NK-92 (cell line): ENCODE results near the gene KDM1B.
"Not testable (repeated sequence)": the region's sequence is repeated elsewhere in the genome, so short reads cannot be mapped to it uniquely, and the experiment has no call there.

ENCODE experiments used
- DNase-seq: peaks from one replicate; lab custom pipeline; 2025; ENCODE audit not compliant: unreplicated experiment; lab: John Stamatoyannopoulos, UW

KDM1B gene

DNA sequence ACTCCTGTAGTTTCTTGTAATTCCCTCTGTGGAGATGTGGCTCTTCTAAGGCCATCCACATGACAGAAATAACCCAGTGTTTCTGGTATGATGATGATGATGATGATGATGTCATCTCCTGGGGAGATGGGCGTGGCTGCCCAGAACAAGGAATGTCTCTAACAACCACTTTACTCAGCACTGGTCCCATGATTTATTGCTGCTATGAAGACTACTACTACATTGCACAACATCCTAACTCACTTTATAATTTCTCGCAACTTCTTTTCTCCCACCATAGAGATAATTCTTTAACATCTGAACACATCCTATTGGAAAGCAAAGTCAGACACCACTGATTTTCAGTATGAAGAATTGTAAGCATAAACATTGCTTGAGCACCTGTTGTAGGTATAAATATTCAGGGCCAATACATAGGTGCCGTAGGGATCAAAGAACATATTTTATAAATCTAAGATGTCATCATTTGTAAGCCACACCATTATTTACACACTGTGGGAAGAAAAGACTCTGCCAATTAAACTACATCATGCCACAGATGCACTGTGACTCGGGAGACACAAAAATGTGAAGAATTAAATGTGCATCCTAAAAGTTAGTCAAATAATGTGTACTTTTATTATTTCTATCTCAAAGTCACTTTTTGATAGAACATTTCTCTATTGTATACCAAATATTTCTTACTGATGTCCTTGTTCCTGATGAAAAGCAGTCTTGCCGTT, 6.8 kb upstream of the KDM1B start:
- no peak for DNase-seq

DNA sequence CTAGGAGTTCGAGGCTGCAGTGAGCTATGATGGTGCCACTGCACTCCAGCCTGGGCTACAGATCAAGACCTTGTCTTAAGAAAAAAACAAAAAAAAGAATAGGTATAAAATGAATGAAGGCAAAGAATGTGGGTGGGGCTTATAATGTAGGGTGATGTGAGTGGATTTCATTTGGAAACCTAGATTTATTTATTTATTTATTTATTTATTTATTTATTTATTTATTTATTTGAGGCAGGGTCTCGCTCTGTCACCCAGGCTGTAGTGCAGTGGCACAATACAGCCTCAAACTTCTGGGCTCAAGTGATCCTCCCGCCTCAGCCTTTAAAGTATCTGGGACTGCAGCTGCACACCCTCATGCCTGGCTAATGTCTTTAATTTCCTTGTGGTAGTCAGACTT, 3.8 kb upstream of the KDM1B start:
- not testable (repeated sequence) for DNase-seq

DNA sequence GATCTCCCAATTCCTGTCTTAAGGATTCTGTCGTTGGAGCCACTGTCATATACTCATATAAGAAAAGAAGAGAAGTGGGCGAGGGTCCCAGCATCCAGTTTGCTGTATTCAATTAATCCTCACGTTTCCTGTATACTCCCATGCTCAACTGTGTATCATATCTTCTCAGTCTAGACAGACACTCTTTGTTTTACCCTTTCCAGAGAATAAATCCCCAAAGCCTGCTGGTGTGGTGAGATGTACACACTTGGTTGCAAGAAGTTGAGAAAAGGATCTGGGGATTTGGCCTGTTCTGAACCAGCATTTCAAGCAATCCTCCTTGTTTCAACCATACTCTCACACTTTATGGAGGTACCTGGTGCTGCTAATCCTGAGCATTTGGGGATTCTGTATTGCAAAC, 3.4 kb upstream of the KDM1B start:
- no peak for DNase-seq

DNA sequence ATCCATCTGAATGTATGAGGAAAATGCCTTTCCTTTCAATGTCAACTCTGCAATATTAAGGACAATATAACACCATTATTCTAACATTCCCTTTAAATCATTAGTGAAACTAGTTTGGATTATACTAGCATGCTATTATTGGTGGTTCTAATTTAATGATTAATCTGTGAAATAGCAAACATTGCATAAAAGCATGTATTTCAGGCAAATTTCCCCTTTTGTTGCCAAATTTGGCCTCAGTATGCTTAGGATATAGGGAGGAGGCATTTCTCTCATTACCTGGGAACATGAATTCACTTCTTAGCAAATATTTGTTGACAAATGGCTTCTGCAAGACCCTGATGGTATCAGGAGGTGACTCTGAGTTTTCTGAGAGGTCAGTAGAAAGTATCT, 1.9 kb upstream of the KDM1B start:
- DNase-seq = no peak

DNA sequence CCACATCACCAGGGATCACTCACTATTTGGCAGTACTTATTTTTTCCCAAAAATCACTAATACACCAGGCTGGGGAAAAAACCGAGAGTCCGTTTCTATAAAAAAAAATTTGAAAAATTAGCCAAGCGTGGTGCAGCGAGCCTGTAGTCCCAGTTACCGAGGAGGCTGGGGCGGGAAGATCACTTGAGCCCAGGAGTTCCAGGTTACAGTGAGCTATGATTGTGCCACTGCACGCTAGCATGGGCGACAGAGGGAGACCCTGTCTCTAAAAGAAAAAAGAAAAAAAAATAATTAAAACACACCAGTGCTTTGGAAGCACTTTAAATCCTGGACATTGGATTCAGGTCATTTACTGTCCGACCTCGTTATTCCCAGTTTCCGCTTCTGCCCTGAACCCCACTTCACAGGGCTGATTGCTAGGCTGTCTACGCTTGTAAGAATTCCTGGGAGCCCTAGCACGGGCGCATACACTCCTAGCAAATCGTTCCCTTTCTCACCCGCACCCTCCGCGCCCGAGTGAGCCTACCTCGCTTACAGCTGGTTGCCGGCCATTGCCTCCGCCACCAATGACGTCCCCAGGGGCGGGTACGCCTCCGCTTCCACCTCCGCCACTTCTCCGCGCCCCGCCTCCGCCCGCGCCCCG, 594 bp upstream of the KDM1B start, which contains the start of gene TPMT:
Gene TPMT (minus strand): TSS at position 571 of the 643 bp plus-strand sequence. CDS start 5,950 bp downstream, outside the sequence.
- no peak for DNase-seq

DNA sequence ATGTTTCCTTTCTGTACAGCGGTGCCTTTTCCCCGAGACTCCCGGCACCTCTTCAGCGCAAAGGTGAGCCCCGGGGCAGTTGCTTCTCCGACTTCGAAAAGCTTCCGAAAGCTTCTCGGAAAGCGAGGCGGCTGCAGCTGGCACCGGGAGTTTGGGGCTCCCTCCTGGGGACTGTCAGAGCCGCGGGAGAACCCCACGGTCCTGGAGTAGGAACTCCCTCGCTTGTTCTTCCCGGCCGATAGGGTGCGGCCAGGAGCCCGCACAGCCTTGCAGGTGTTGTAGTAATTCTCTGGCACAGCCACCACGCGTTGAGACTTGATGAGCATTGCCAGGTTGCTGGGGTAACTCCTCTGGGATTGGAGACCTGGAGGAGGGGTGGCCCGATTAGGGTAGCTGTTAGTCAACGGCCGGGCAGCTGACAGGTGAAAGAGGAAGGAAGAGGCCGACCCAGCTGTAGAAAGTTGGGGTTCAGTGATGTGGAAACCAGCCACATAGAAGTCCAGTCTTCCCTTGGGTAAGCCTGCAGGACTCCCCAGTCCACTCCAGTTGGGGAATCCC, 721 bp downstream of the KDM1B start:
- DNase-seq = no peak

DNA sequence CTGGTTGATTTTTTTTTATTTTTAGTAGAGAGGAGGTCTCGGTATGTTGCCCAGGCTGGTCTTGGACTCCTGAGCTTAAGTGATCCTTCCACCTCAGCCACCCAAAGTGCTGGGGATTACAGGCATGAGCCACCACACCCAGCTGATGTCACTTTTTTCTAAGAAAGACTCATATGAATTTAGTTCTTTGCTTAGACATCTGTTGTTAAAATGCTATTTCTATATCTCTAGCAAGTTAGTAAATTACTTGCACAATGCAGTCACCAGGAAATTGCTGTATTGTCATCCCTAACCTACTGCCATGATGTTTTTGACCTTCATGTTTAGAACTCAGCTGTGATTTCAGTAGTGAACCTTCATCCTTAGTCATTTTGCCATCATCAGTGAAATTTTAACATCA, 5.7 kb downstream of the KDM1B start:
- DNase-seq = no peak

DNA sequence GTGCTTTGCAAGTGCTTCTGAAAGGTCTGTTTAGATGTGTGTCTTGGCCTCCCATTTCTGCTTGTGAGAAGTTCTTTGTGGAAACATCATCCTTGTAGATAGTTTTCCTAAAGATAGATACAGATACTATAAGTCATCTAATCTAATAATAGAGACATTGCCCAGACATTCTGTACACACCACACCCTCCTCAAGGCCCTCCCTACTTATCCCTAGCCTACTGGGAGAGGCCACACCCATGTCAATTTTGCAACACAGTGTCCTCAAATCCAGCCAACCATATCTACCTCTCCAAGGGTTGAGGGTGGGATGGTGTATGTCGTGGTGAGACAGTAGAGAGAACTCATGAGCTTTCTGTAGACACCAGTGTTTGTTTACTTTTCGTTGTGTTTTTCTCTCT, 6.2 kb downstream of the KDM1B start:
- DNase-seq = no peak

DNA sequence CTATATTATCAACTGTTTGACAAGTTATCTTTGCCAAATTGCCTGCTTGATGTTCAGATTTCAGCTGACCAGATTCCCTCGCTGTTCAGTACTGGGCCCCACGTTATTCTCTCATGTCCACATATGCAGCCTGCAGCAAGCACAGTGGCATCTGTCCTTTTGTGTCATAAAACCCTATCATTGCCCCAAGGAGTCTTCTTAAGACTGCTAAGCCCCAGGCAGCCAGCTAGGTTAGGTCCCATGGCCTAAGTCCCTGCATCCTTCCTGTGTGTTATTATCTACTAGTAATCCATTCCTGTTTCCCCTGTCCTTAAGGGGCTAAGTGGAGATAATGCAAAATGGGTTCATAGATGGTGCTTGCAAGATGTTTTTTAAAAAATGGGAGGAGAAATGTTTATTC, 7.2 kb downstream of the KDM1B start:
- DNase-seq = no peak

DNA sequence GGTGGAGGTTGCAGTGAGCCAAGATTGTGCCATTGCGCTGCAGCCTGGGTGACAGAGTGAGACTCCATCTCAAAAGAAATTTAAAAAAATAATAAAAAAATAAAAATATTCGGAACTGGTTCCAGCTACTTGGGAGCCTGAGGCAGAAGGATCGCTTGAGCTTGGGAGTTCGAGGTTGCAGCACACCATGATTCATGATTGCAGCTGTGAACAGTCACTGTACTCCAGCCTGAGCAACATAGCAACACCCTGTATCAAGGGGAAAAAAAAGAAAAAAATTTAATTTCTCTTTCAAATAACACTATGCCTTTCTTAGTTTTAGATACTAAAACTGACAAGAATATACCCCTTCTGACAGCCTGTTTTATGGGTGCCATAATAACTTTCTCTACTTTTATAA, 10.5 kb downstream of the KDM1B start:
- DNase-seq = no peak

DNA sequence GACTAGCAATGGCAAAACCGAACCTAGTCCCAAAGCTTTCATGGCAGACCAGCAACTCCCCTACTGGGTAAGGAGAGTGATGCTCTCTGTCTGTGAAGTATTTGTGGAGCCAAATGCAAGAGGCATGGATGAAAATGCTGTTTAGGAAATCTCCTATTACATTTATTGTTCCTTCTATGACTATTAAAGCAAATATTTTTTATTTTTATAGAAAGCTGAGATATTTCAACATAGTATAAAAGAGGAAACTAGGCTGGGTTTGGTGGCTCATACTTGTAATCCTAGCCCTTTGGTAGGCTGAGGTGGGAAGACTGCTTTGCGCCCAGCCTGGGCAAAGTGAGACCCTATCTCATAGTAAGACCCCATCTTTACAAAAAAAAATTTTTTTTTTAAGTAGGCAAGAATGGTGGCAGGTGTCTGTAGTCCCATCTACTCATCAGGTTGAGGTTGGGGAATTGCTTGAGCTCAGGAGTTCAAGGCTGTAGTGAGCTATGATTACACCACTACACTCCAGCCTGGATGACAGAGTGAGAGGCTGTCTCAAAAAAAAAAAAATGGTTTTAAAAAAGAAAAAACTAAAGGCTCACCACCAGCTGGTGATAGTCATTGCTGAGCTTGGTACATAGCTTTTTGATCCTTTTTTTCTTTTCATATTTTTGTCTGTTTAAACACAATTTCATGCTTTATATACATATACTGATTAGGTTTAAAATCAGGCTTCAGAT, 11.3 kb downstream of the KDM1B start:
- no peak for DNase-seq

DNA sequence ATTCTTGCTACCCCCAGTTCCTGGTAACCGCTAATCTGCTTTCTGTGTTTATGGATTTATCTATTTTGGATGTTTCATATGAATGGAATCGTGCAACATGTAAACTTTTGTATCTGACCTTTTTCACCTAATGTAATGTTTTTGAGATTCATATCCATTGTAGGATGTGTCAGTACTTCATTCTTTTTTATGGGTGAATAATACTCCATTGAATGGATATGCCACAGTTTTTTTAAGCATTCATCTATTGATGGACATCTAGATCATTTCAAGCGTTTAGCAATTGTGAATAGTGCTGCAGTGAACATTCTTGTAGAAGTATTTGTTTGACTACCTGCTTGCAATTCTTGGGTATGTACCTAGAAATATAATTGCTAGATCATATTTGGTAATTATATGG, 13.0 kb downstream of the KDM1B start:
- no peak for DNase-seq

DNA sequence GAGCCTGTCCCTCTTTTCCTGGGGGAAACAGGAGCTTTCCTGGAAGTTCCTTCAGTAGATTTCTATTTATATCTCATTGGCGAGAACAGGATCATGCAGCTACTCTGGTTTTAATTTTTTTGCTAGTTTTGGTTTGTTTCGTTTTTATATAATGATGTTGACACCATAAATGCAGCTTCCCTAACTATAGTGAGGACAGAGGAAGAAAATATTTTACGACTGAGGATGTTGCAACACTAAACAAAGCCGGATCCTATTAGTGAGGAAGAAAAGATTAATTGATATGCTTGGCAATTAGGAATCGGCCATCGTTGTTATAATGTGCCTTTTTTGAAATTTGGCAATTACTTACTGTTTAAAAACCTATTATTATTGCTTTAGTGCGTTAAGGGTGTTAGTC, 16.6 kb downstream of the KDM1B start:
- no peak for DNase-seq

DNA sequence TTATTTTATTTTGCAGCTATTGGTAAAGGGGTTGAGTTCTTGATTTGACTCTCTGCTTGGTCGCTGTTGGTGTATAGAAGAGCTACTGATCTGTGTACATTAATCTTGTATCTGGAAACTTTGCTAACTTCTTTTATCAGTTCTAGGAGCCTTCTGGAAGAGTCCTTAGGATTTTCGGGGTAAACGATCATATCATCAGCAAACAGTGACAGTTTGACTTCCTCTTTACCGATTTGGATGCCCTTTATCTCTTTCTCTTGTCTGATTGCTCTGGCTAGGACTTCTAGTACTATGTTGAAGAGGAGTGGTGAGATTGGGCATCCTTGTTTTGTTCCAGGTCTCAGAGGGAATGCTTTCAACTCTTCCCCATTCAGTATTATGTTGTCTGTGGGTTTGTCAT, 21.0 kb downstream of the KDM1B start:
- not testable (repeated sequence) for DNase-seq

DNA sequence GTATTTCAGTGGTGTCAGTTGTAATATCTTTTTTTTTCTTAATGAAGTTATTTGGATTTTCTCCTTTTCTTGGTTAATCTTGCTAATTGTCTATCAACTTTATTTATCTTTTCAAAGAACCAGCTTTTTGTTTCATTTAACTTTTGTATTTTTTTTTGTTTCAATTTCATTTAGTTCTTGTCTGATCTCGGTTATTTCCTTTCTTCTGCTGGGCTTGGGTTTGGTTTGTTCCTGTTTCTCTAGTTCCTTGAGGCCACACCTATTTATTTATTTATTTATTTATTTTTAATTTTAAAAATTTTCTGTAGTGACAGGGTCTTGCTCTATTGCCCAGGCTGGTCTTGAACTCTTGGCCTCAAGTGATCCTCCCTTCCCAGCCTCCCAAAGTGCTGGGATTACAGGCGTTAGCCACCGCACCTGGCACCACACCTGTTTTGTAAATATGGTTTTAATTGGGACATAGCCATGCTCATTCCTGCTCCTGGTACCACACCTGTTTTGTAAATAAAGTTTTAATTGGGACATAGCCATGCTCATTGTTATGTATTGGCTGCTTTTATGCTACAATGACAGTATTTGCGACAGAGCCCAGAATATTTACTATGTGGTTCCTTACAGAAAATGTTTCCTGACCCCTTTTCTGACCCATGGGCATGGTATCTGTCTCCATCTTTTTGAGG, 22.2 kb downstream of the KDM1B start:
- no peak for DNase-seq

DNA sequence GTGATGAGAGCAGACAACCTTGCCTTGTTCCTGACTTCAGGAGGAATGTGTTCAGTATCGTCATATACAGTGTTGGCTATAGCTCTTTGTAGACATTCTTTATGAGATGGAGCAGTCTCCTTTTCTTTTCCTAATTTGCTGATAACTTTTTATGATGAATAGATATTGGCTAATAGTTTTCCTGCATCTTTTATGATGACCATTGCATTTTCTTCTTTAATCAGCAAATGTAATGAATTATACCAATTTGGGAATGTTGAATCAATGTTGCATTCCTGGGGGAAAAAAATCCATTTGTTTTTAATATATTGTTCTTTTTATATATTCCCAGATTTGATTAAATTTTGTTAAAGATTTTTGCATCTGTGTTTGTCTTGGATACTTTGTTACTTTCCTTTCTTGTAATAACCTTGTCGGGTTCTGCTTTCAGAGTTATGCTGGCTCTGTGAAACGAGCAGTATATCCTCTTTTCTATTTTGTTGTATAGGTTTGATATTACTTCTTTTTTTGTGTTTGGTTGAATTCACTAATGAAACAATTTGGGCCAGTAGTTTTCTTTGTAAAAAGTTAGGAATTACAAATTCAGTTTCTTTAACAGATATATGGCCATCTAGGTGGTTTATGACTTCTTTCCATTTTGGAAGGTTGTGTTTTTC, 23.9 kb downstream of the KDM1B start:
- no peak for DNase-seq

DNA sequence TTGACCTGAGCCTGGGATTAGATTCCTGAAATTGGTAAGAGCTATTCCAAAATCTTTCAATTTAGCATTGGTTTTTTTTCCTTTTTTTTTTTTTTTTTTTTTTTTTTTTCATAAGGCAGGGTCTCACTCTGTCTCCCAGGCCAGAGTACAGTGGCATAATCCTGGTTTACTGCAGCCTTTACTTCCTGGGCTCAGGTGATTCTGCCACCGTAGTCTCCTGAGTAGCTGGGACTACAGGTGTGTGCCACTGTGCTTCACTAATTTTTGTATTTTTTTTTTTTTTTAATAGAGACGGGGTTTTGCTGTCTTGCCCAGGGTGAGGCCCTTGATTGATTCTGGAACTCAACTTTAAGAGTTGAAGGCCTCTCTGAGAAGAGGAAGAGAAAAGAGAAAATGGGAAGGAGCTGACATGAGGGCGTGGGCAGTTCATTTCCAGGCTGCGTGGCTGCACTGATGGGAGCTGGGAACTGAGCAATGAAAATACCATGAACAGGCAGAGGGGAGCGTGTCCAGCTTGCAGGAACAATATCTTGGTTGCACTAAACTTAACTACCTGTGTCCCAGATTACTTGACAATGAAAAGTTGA, 24.6 kb downstream of the KDM1B start:
- no peak for DNase-seq

DNA sequence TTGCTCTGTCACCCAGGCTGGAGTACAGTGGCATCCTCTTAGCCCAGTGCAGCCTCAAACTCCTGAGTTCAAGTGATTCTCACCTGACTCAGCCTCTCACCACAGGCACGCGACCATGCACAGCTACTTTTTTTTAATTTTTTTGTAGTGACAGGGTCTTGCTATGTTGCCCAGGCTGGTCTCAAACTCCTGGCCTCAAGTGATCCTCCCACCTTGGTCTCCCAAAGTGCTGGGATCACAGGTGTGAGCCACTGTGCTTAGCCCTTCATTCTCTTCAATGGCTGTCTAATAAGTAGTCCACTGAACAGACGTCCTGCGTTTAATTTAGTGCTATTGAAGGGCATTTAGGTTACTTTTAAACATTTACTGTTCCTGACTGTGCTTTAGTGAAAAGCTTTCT, 27.3 kb downstream of the KDM1B start:
- no peak for DNase-seq

DNA sequence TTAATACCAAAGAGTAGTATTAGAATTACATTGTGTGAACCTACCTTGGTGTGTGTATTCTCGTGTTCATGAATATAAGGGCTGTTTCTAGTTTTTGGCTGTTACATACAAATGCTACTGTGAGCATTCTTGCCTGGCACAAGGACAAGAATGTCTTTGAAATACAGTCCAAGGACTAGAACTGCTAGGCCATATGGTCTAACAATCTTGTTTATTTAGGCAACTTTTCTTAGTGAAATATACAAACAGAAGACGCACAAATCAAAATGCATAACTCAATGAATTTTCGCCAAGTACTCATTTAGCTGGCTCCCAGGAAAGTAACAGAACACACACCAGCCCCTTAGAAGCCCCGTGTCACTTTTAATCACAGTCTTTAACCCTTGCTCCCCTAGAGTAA, 28.5 kb downstream of the KDM1B start:
- no peak for DNase-seq

DNA sequence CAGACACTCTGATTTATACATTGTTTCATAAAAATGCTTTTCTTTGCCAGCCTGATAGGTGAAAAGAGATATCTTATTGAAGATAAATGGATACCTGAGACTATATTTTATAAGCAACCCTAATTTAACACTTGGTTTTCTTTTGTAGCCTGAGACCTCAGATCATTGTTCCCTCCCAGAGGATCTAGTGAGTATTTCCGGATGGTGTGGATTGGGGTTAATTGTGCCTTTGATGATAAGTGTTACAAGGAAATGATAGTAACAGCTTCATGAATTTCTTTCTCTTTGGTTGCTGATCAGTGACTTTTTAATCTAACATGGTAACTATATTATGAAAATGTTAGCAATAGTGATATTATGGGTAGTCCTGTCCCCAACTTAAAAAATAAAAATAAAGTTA, 30.4 kb downstream of the KDM1B start:
- no peak for DNase-seq
